ENCODE measurements around the gene EPN3.

- TF ChIP-seq CTCF (conservative IDR thresholded peaks at IDR 0.05) (no peak), EZH2 (IDR thresholded peaks at IDR 0.05; ENCODE audit: low read depth) (no peak)
These were observed 24.5 kb upstream of the EPN3 start, which contains the start of gene MYCBPAP for GRCh38 chr17:50507871-50508572.
